GM18951 (cell line): Measurements from ENCODE around the gene SERPING1.

Experiments
- POLR2A ChIP-seq: IDR thresholded peaks from 4 replicates; pipeline ENCODE4 v1.6.1; 2011; ENCODE audit warnings: mild to moderate bottlenecking; ENCODE audit not compliant: insufficient read length, insufficient read depth; ENCODE audit errors: extremely low read depth
- in situ Hi-C: fragments of 300-500 bp; cut with MboI; formaldehyde crosslinking; loops from one replicate; pipeline ENCODE4 v1.12.0; 2022; ENCODE audit warnings: low sequenced_read_pairs, mixed read lengths, inconsistent platforms; ENCODE audit not compliant: unreplicated experiment

Gene SERPING1

DNA sequence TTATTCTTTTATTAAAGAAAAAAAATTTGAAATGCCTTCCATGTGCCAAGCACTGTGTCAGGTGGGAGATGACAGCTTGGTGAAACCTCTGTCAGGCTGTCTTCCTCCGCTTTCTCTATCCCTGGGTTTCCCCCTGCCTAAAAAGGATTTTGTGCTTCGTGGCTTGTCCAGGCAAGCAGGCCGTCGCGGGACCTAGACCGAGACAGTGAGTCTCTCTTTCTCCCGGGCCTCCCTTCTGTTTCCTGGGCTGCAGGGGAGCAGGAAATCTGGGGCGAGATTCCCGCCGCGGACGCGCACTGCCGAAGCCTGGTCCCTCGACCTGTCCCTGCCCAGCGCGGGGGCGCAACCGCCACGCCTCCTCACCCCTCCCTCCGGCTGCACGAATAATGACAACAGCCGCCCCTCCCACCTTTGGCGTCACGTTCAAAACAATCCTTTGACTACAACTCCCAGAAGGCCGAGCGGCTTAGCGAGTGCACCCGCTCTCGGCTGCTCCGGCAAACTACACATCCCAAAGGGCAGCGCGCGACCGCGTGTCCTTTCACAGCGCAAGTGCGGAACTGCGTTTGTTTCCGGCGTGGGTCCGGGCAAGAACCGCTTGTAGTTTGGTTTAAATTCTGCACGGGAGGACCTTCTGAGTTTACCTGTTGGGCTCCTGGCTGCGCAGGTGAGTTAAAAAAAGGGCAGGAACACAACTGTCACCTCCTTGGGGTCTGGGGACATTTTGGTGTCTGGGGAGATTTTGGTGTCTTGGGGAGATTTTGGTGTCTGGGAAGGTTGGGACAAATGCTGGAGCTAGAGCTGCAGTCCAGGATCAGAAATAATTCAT, 59.9 kb downstream of the SERPING1 start, which contains the start of gene CLP1:
TSS of gene CLP1 (plus strand) at position 569 of the 829 bp plus-strand sequence. CDS start 1,715 bp downstream, outside the sequence.
- in situ Hi-C loops: no loop called here

DNA sequence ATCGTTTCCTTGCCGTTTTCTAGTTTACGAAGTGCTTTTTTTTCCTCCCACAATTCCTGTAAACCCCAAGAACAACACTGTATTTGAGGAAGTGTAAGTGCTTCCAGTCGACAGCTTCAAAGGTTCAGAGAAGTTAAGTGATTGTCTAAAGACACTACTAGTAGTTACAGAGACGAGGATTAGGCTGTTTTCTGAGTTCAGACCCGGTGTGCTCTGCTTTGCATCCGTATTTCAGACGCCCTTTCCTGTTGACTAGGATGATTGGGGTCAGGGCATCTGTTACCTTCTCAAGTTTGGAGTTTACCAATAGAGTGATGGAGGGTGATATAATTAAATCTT, 60.5 kb downstream of the SERPING1 start:
- TF ChIP-seq POLR2A: no peak
- in situ Hi-C loops: no loop called here

More for the DNA sequence above, 59.9 kb downstream of the SERPING1 start, which contains the start of gene CLP1:
- peak; percentile 74 for TF ChIP-seq POLR2A

GRCh38 chr11:57659669-57660068, 62.2 kb downstream of the SERPING1 start:
- in situ Hi-C loops: no loop called here
- TF ChIP-seq POLR2A: no peak

GRCh38 chr11:57662893-57663292, 65.4 kb downstream of the SERPING1 start:
- in situ Hi-C loops: no loop called here
- TF ChIP-seq POLR2A: no peak

GRCh38 chr11:57663975-57664374, 66.5 kb downstream of the SERPING1 start:
- TF ChIP-seq POLR2A: no peak
- in situ Hi-C loops: no loop called here
